GM18498 (cell line): Measurements from ENCODE around the gene HOXD1.

Experiments
- ATAC-seq: cut with Tn5 transposase; IDR thresholded peaks from one replicate; pipeline ENCODE4 v1.9.1; 2021; ENCODE audit warnings: mild to moderate bottlenecking, moderate library complexity; ENCODE audit not compliant: unreplicated experiment

Gene HOXD1

GRCh38 chr2:176234940-176235339 lies 46.5 kb downstream of the HOXD1 start:
- ATAC-seq = no peak

- ATAC-seq = no peak
Observed at GRCh38 chr2:176237456-176237855, 49.0 kb downstream of the HOXD1 start.

- ATAC-seq = no peak
Observed at GRCh38 chr2:176239031-176239430, 50.6 kb downstream of the HOXD1 start.

GRCh38 chr2:176240301-176240700 lies 51.8 kb downstream of the HOXD1 start:
- no peak for ATAC-seq
